Measurements from ENCODE around the gene IVD. TPM values are rescaled to one million over a fixed set of nuclear protein-coding genes. Genes with fewer than 3 reads are reported as not detected.

The IVD gene
- total RNA-seq, 1 donor = 33.6 TPM

DNA sequence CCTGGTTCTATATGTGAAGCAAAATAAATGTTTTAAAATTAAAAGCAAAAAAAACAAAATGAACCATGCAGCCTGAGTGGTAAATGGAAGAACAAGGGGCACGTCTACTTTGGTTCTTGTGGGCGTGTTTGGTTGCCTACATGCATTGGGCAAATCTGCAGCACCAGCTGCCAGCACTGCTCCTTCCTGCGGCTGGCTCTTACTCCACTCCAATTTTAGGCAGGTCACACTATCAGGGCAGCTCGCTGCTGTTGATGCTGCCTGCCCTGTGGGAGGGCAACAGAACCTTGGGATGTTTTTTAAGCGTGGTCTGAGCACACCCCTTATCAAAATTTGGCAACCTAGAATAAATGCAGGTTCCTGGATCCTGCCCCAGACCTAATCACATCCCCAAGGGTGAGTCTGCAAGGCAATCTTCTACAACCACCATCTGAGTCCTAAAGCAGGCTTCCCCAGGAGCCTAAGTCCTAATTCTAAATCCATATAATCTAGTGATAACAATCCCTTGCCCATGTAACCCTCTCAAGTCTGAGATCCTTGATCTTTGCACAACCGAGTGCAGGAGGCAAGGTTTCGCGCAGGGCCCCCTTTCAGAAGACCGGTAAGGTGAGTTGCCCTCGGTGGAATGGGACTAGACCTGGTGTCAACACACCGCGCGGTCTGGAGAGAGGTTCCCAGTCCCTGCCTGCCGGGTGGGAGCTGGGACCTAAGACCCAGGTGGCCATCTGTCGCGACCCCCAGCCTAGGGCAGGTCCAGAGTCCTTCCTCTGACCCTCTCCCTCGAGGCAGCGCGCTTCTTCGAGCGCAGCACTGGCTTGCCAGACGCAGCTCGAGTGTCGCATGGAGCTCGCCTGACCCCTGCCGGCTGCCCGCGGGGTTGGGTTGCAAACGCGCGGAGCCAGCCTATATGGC is 15.9 kb downstream of the IVD start:
- DNase-seq (ENCODE audit: low read depth) = peak; percentile 65
- TF ChIP-seq, protein P1, sequence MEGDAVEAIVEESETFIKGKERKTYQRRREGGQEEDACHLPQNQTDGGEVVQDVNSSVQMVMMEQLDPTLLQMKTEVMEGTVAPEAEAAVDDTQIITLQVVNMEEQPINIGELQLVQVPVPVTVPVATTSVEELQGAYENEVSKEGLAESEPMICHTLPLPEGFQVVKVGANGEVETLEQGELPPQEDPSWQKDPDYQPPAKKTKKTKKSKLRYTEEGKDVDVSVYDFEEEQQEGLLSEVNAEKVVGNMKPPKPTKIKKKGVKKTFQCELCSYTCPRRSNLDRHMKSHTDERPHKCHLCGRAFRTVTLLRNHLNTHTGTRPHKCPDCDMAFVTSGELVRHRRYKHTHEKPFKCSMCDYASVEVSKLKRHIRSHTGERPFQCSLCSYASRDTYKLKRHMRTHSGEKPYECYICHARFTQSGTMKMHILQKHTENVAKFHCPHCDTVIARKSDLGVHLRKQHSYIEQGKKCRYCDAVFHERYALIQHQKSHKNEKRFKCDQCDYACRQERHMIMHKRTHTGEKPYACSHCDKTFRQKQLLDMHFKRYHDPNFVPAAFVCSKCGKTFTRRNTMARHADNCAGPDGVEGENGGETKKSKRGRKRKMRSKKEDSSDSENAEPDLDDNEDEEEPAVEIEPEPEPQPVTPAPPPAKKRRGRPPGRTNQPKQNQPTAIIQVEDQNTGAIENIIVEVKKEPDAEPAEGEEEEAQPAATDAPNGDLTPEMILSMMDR (IDR thresholded peaks at IDR 0.05; ENCODE audit: insufficient read depth, low read length) = peak; percentile 98
- H3K4me3 ChIP-seq (ENCODE audit: low read depth, low read length) = peak overlapping the region; percentile 22

DNA sequence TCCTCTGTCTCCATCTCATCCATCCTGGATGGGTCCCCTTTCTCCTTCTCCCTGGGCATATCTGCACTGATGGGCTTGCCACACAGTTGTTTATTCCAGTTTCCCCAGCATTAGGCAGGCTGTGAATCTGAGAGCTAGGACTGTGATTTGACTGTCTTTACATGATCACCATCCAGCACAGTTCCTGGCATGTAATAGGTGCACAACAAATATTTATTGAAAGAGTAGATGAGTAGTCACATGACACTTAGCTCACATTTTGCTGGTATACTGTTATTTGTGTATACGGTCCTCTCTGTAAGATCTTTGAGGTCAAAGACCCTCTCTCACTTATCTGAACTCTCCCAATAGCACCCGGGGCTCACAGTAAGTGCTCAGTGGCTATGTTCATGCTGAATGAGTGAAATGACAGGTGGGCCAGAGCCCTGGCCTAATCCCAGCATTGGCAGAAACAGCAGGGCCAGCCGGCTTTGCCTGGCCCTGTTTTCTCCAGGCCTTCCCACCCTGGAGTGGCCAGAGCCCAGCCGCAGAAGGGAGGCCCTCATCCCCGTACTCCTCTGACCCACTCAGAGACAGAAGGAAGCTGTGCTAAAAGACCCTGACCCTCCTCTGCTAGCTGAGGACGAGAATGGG is 19.0 kb downstream of the IVD start:
- DNase-seq (ENCODE audit: low read depth) = no peak
- no peak overlapping the region for H3K4me3 ChIP-seq (ENCODE audit: low read depth, low read length)
- TF ChIP-seq, protein P1 (IDR thresholded peaks at IDR 0.05; ENCODE audit: insufficient read depth, low read length) = no peak

DNA sequence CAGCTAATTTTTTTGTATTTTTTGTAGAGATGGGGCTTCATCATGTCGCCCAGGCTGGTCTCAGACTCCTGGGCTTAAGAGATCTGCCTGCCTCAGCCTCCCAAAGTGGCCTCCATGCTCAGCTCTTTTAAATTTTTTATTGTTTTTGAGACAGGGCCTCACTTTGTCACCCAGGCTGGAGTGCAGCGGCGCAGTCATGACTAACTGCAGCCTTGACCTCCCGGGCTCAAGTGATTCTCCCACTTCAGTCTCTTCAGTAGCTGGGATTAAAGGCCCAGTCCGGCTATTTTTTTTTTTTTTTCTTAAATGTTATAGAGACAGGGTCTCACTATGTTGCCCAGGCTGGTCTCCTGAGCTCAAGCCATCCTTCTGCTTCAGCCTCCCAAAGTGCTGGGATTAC is 20.1 kb downstream of the IVD start:
- TF ChIP-seq, protein P1 (IDR thresholded peaks at IDR 0.05; ENCODE audit: insufficient read depth, low read length) = no peak
- no peak for DNase-seq (ENCODE audit: low read depth)
- H3K4me3 ChIP-seq (ENCODE audit: low read depth, low read length) = no peak overlapping the region

DNA sequence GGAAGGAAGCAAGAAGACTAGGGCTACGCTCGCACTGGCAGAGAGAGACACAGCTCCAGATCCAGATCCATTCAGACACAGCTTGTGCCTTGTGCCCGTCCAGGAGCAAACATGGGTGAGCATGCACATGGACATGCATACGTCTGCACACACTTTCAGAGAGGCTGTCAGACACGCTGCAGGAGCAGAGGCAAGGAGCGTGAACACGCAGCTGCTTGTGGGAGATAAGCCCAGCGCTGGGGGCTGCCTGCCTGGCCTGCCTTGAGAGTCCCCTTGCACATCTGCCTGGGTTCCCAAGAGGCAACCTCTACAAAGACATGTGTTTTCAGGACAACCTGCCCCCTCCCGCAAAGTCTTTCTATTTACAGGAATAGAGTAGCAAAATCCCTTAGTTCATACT is 21.6 kb downstream of the IVD start:
- DNase-seq (ENCODE audit: low read depth) = no peak
- H3K4me3 ChIP-seq (ENCODE audit: low read depth, low read length) = no peak overlapping the region
- TF ChIP-seq, protein P1 (IDR thresholded peaks at IDR 0.05; ENCODE audit: insufficient read depth, low read length) = no peak

DNA sequence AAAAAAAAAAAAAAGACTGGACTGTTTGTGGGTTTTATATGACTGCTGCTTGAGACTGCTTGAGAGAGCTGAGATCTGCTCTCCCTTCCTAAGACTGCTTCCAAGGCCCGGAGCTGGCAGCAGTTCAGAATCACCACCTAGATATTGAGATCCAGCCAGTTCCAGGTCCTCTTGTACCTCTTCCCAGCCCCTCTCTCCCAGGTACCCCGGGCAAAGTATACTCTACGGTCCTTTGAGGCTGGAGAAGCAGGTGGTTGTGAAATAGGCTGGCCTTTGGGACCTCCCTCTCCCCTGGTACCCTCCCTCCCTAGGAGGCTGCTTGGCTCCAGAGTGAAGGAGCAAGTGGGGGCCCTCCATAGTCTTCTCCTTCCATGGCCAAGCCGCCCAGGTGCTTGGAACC is 22.6 kb downstream of the IVD start:
- no peak overlapping the region for H3K4me3 ChIP-seq (ENCODE audit: low read depth, low read length)
- TF ChIP-seq, protein P1 (IDR thresholded peaks at IDR 0.05; ENCODE audit: insufficient read depth, low read length) = no peak
- no peak for DNase-seq (ENCODE audit: low read depth)

DNA sequence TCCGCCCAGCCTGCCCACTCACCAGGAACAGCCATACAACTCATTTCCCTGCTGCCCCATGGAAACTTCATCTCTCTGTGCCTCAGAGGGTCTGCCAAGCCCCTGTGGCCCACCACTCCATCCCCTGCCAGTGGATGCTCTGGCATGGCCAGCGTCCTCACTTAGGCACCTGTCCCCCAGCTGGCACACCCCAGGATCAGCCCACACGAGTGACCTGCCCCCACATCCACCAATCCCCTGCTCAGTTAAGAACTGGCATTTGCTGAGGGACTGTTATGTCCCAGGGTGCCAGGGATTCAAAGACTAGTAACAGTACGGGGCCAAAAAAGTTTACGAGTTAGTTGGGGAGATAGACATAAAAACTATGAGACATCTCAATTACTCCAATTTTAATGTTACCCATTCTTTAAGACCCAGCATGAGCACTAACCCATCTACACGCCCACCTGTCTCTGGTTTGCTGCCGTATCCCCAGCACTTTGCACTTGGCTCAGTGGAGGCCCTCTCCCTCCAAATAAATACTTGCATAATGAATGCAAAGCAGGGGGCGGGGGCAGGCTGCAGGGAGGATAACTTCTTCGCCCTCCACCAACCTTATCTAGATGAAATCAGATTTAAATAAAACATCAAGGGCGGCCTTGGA is 23.6 kb downstream of the IVD start:
- DNase-seq (ENCODE audit: low read depth) = no peak
- TF ChIP-seq, protein P1 (IDR thresholded peaks at IDR 0.05; ENCODE audit: insufficient read depth, low read length) = no peak

More for the DNA sequence above, 23.6 kb downstream of the IVD start:
- no peak overlapping the region for H3K4me3 ChIP-seq (ENCODE audit: low read depth, low read length)

Measured in fibroblast of the aortic adventitia (primary cell).